ENCODE results near the gene PDIA2. TPM values are rescaled to one million over a fixed set of nuclear protein-coding genes. Genes with fewer than 3 reads are reported as not detected.

PDIA2 gene
- total and polyA plus RNA-seq, 3 donors from 2014 or later: 1.2 to 5.3 (median 2.6) TPM

DNA sequence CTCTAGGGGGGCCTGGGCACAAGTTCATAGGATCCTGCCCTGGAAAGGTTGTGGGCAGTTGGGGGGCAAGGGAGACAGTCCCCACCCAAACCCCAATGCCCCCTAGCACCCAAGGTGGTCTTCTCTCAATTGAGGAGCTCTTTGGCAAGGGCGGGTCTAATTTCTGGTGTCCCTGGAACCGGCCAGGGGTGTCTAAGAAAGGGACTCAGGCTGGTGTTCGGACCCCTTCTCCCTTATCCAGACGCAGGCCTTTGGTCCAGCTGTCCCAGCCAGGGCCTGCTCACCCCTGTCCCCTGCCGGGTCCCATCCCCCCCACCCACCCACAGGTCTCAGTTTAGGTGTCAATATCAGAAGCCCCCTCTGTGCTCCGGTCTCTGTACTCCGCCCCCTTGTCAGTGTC, 3.4 kb upstream of the PDIA2 start:
- no peaks in the 10 kb centered on the region for H3K27me3 ChIP-seq
- intact Hi-C loops (cut with DNase I; ENCODE audit: low total_unique reads): no loop called here
- H3K4me3 ChIP-seq: no peak overlapping the region
- no peak overlapping the region for H3K27ac ChIP-seq
- no peaks in the 10 kb centered on the region for H3K9me3 ChIP-seq
- DNase-seq: no peak
- H3K36me3 ChIP-seq (ENCODE audit: low read depth, missing control alignments): no peaks in the 10 kb centered on the region
- no peak for TF ChIP-seq POLR2A (IDR thresholded peaks at IDR 0.05)
- TF ChIP-seq, protein P1, sequence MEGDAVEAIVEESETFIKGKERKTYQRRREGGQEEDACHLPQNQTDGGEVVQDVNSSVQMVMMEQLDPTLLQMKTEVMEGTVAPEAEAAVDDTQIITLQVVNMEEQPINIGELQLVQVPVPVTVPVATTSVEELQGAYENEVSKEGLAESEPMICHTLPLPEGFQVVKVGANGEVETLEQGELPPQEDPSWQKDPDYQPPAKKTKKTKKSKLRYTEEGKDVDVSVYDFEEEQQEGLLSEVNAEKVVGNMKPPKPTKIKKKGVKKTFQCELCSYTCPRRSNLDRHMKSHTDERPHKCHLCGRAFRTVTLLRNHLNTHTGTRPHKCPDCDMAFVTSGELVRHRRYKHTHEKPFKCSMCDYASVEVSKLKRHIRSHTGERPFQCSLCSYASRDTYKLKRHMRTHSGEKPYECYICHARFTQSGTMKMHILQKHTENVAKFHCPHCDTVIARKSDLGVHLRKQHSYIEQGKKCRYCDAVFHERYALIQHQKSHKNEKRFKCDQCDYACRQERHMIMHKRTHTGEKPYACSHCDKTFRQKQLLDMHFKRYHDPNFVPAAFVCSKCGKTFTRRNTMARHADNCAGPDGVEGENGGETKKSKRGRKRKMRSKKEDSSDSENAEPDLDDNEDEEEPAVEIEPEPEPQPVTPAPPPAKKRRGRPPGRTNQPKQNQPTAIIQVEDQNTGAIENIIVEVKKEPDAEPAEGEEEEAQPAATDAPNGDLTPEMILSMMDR (IDR thresholded peaks at IDR 0.05): no peak
- 28 to 80% methylated on average over 5 to 7 of the region's 7 CpGs for WGBS, 2 donors
- H3K4me1 ChIP-seq: no peaks in the 10 kb centered on the region

DNA sequence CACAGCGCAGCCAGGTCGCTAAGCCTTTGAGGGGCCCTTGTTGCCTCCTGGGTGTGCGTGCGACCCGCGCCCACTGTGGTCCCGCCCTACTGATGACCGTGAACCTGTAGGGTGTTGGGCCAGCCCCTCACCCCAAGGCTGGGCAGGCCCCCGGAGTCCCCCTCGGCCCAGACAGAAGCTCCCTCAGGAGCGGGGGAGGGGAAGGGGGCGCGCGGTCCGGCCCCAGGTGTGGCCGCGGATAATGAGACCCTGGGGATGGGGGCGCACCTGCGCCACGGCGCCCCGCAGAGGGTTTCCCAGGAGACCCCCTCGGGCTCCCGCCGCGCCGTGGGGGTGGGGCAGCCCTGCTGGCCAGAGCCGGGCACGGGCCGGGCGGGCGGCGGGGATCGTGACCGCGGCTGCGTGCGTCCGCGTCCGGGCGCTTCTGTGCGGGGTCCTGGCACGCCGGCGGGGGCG, 2.9 kb upstream of the PDIA2 start:
- H3K27ac ChIP-seq: no peak overlapping the region
- no peaks in the 10 kb centered on the region for H3K36me3 ChIP-seq (ENCODE audit: low read depth, missing control alignments)
- no peaks in the 10 kb centered on the region for H3K9me3 ChIP-seq
- WGBS, 2 donors: 6% methylated on average over 47 of the region's 47 CpGs; no CpG with 5 or more reads in 1 of the 2 donors
- no peaks in the 10 kb centered on the region for H3K27me3 ChIP-seq
- no peak for DNase-seq
- no peak overlapping the region for H3K4me3 ChIP-seq
- TF ChIP-seq, protein P1 (IDR thresholded peaks at IDR 0.05): no peak
- TF ChIP-seq POLR2A (IDR thresholded peaks at IDR 0.05): no peak
- intact Hi-C loops (cut with DNase I; ENCODE audit: low total_unique reads): no loop called here
- no peaks in the 10 kb centered on the region for H3K4me1 ChIP-seq

DNA sequence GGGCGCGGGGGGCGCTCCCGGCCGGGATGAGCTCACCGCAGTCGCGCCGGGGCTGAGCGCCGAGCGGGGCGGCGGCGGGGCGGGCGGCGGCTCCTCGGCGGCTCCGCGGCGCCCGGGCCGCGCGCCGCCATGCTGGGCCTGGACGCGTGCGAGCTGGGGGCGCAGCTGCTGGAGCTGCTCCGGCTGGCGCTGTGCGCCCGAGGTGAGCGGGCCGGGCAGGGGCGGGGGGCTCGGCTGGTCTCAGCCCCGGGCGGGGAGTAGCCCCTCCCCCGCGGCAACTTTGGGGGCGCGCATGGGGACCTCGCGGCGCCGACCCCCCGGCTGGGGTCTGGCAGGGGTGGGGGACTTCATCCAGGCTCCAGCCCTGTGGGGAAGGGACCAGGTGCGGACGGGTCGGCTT, 2.4 kb upstream of the PDIA2 start, which contains the start of gene ARHGDIG:
TSS of gene ARHGDIG (plus strand) at position 40 of the 400 bp plus-strand sequence. CDS start at position 130, 90 bp downstream.
- no peak for DNase-seq
- no peaks in the 10 kb centered on the region for H3K4me1 ChIP-seq
- 0% methylated on average over 20 of the region's 54 CpGs; no CpG with 5 or more reads in 1 of the 2 donors for WGBS, 2 donors
- no peak within 1 kb of the TSS for H3K27ac ChIP-seq
- no peaks in the 10 kb centered on the region for H3K27me3 ChIP-seq
- no peaks in the 10 kb centered on the region for H3K9me3 ChIP-seq
- H3K4me3 ChIP-seq: peak within 1 kb of the TSS in 1 of 2 donors; percentile 38
- no peaks in the 10 kb centered on the region for H3K36me3 ChIP-seq (ENCODE audit: low read depth, missing control alignments)
- TF ChIP-seq, protein P1 (IDR thresholded peaks at IDR 0.05): no peak
- no peak for TF ChIP-seq POLR2A (IDR thresholded peaks at IDR 0.05)
- intact Hi-C loops (cut with DNase I; ENCODE audit: low total_unique reads): no loop called here

DNA sequence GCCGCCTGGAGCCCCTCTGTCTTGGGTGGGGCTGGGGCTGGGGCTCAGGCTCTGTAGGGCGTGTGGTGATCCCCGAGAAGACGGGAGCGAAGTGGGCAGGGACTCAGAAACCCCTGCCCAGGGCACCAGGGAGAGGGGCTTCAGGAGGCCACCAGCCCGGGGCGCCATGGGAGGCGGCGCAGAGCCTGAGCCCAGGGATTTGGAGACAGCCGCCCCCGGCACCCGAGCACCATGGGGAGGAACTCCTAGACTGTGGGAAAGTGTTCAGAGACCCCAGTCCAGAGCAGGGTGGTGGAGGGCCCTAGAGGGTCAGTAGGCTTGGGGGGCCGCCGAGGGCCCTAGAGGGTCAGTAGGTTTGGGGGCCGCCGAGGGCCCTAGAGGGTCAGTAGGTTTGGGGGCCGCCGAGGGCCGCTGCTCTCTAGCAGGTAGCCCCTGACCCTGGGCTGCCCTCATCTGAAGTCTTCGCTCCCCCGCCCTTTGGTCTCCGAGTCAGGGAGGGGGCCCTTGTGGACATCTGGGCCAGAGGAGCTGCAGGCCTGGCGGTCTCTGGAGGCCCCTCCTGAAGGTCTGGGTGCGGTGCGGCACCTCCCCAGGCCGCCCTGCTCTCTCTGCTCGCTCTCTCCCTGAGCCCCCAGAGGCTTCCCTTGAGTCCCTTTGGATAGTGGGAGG, 1.8 kb upstream of the PDIA2 start:
- H3K36me3 ChIP-seq (ENCODE audit: low read depth, missing control alignments): no peaks in the 10 kb centered on the region
- no peak overlapping the region for H3K27ac ChIP-seq
- WGBS, 2 donors: 24 to 33% methylated on average over 6 to 27 of the region's 27 CpGs
- no peak for DNase-seq
- H3K4me1 ChIP-seq: no peaks in the 10 kb centered on the region
- H3K9me3 ChIP-seq: no peaks in the 10 kb centered on the region
- intact Hi-C loops (cut with DNase I; ENCODE audit: low total_unique reads): no loop called here
- H3K4me3 ChIP-seq: peak overlapping the region in 1 of 2 donors; percentile 38
- no peaks in the 10 kb centered on the region for H3K27me3 ChIP-seq
- no peak for TF ChIP-seq POLR2A (IDR thresholded peaks at IDR 0.05)
- TF ChIP-seq, protein P1 (IDR thresholded peaks at IDR 0.05): no peak

Data from testis (tissue), 3 donors.